ENCODE results near the gene RILPL2. TPM values are rescaled to one million over a fixed set of nuclear protein-coding genes. Genes with fewer than 3 reads are reported as not detected.

RILPL2 gene
- total and polyA plus RNA-seq, 9 of the 15 experiments (the other 6 are each of a cell fraction or from before 2014, with no cell fraction given), result 0.61 to 5.8 (median 4.3) TPM

GRCh38 chr12:123485756-123486155 lies 49.3 kb upstream of the RILPL2 start:
- BruUV-seq (replicated peaks), result no TSS peak
- CTCF ChIA-PET (ENCODE audit: low intra/inter-chr PET ratio), result no interaction called here
- ATAC-seq (no peak), DNase-seq (ENCODE audit: extremely low read depth in 1 of 4, low spot score in 3 of 4) (no peak), FAIRE-seq (no peak)
- POLR2A ChIA-PET, result interaction anchor here (0.7 to 1.0 kb wide), 3 partner anchors 9 to 97 kb away, joined by 3 to 4 read pairs (median 3); no protein-coding TSS in a partner anchor
- Histone ChIP-seq H3K4me3 (no peak overlapping the region), H3K9ac (ENCODE audit: insufficient read depth in 1 of 2, low read depth in 2 of 2, low read length in 2 of 2) (no peak overlapping the region), H3K9me3 (replicated peaks; ENCODE audit: control insufficient read depth, insufficient read depth, low read depth, low read length) (no peaks in the 10 kb centered on the region), H3K9me1 (ENCODE audit: control insufficient read depth, insufficient read depth, low read length) (no peaks in the 10 kb centered on the region), H3K27ac (ENCODE audit: extremely low read depth, low read depth, low read length) (no peak overlapping the region), H3K4me1 (replicated peaks in 1 of 2; ENCODE audit: control insufficient read depth in 2 of 2, insufficient read depth in 2 of 2, low read length in 2 of 2) (peaks cover 0 to 8% of the 10 kb centered on the region in 2 experiments; a peak in 2 of 5 replicates), H2AFZ (ENCODE audit: low read depth, low read length) (no peak overlapping the region), H4K20me1 (replicated peaks; ENCODE audit: control insufficient read depth, insufficient read depth, low read length) (no peaks in the 10 kb centered on the region), H3K27me3 (ENCODE audit: control insufficient read depth in 2 of 2, insufficient read depth in 2 of 2, low read length in 2 of 2) (no peaks in the 10 kb centered on the region), H3K79me2 (ENCODE audit: control insufficient read depth, insufficient read depth, low read length) (no peaks in the 10 kb centered on the region), H3K36me3 (ENCODE audit: control insufficient read depth, insufficient read depth, low read length) (peaks cover 22% of the 10 kb centered on the region; the same call in 2 of the 3 replicates), H3K4me2 (ENCODE audit: insufficient read depth, low read length) (no peak overlapping the region)
- WGBS (ENCODE audit: insufficient coverage, low coverage, missing lambda C conversion rate), result 66% methylated on average over 12 of the region's 14 CpGs
- in situ Hi-C loops (cut with MboI), result no loop called here
- intact Hi-C loops (cut with micrococcal nuclease), result no loop called here
- no peak for TF ChIP-seq HDGF (IDR thresholded peaks at IDR 0.05)
- TF ChIP-seq ZNF639 (CRISPR knock-in tag; conservative IDR thresholded peaks at IDR 0.05 in 1 of 2, IDR thresholded peaks at IDR 0.05 in 1 of 2), result no peak
- no peak for TF ChIP-seq DEAF1 (CRISPR knock-in tag; IDR thresholded peaks at IDR 0.05)
- TF ChIP-seq IRF1 (CRISPR knock-in tag; IDR thresholded peaks at IDR 0.05; ENCODE audit: borderline replicate concordance), result no peak
- no peak for TF ChIP-seq RNF2 (IDR thresholded peaks at IDR 0.05)
- TF ChIP-seq ESRRA (IDR thresholded peaks at IDR 0.05; ENCODE audit: borderline replicate concordance, low read depth), result no peak
- no peak for TF ChIP-seq KDM2B (CRISPR knock-in tag; IDR thresholded peaks at IDR 0.05)
- TF ChIP-seq AFF1 (IDR thresholded peaks at IDR 0.05; ENCODE audit: low read depth in 1 of 2, partially characterized antibody in 2 of 2), result no peak
- no peak for TF ChIP-seq ZHX1 (conservative IDR thresholded peaks at IDR 0.05; ENCODE audit: low read length)
- TF ChIP-seq KLF13 (tag; IDR thresholded peaks at IDR 0.05; ENCODE audit: borderline replicate concordance, low read depth), result no peak

Measured in K562 (cell line).